ENCODE results near the gene RAPGEF5. TPM values are rescaled to one million over a fixed set of nuclear protein-coding genes. Genes with fewer than 3 reads are reported as not detected.

Gene RAPGEF5
- total and polyA plus RNA-seq, 2 donors (not counting 3 experiments of a cell fraction or from before 2014, with no cell fraction given): 10.0 to 43.2 TPM

DNA sequence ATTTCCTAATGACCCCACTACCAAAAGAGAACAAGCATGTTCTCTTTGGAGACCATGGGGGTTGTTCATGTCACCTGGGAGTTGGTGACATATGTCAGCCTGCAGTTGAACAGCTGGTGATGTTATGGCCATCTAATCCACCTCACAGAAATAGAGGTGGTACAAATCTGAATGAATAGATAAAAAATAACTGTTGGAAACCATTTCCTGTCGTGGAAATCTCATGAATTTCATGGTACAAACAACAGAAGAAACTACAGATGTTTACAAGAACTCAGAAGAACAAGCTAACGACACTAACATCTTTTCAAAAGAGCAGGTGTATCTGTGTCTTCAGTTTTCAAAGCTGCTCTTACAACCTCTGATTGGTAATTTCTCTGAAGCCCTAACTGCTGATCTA is 81.3 kb downstream of the RAPGEF5 start:
- no peak for TF ChIP-seq FOS (IDR thresholded peaks at IDR 0.05; ENCODE audit: borderline replicate concordance, insufficient read depth, low read length)
- TF ChIP-seq EZH2 (IDR thresholded peaks at IDR 0.05; ENCODE audit: borderline replicate concordance, low read depth, low read length, severe bottlenecking): no peak
- Histone ChIP-seq H3K27ac (ENCODE audit: insufficient read depth, low read depth, low read length) (no peak overlapping the region), H3K27me3 (ENCODE audit: control insufficient read depth in 2 of 2, insufficient read depth in 2 of 2, low read length in 2 of 2) (no peaks in the 10 kb centered on the region), H3K9ac (replicated peaks; ENCODE audit: extremely low read depth, insufficient read depth, low read length) (no peak overlapping the region), H3K4me1 (ENCODE audit: control insufficient read depth, extremely low read depth, insufficient read depth, low read length) (no peaks in the 10 kb centered on the region), H3K4me3 (replicated peaks in 1 of 3; ENCODE audit: insufficient read depth in 1 of 3, low read depth in 1 of 3, low read length in 3 of 3) (no peak overlapping the region), H3K36me3 (ENCODE audit: control insufficient read depth in 2 of 2, extremely low read depth in 1 of 2, insufficient read depth in 2 of 2, low read length in 2 of 2) (no peaks in the 10 kb centered on the region), H3K9me1 (replicated peaks; ENCODE audit: control insufficient read depth, extremely low read depth, insufficient read depth, low read length) (no peaks in the 10 kb centered on the region), H3K79me2 (ENCODE audit: control insufficient read depth, insufficient read depth, low read length) (no peaks in the 10 kb centered on the region), H4K20me1 (replicated peaks; ENCODE audit: control insufficient read depth, extremely low read depth, insufficient read depth, low read length) (no peaks in the 10 kb centered on the region), H2AFZ (ENCODE audit: low read depth, low read length) (no peak overlapping the region), H3K9me3 (replicated peaks; ENCODE audit: control insufficient read depth, insufficient read depth, low read length) (no peaks in the 10 kb centered on the region), H3K4me2 (ENCODE audit: insufficient read depth, low read length) (no peak overlapping the region)
- BruUV-seq (replicated peaks): no TSS peak
- CTCF ChIA-PET: interaction anchor here (1.2 kb wide), 1 partner anchor 21 kb away, joined by 4 read pairs; no protein-coding TSS in a partner anchor
- dilution Hi-C loops (cut with MboI; ENCODE audit: extremely low pct_ligation_motif_present, low sequenced_read_pairs) (no loop called here), intact Hi-C loops (cut with micrococcal nuclease) (no loop called here)
- POLR2A ChIA-PET: no interaction called here
- no peak for DNase-seq (ENCODE audit: low read depth, low spot score)
- FAIRE-seq: no peak

DNA sequence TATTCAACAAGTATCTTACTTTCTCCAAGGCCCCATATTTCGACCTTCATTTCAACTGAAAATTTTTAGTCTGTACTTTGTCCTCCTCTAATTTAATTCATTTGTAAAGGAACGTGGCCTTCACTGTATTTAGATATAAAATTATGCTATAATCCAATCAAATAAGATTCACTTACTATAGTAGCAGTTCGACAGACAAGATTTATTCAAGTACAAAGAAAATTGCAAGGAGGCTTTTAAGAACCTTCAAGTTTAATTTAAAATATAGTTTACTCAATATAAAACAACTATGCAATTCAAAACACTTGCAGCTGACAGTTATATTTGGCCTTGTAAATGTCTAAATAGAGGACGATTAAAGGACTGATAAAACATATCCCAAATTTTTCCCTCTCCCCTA is 85.6 kb downstream of the RAPGEF5 start:
- Histone ChIP-seq H2AFZ (ENCODE audit: low read depth, low read length) (no peak overlapping the region), H3K27me3 (ENCODE audit: control insufficient read depth in 2 of 2, insufficient read depth in 2 of 2, low read length in 2 of 2) (no peaks in the 10 kb centered on the region), H3K9ac (replicated peaks; ENCODE audit: extremely low read depth, insufficient read depth, low read length) (no peak overlapping the region), H3K4me2 (ENCODE audit: insufficient read depth, low read length) (no peak overlapping the region), H3K9me3 (replicated peaks; ENCODE audit: control insufficient read depth, insufficient read depth, low read length) (no peaks in the 10 kb centered on the region), H3K27ac (ENCODE audit: insufficient read depth, low read depth, low read length) (no peak overlapping the region), H3K4me3 (replicated peaks in 1 of 3; ENCODE audit: insufficient read depth in 1 of 3, low read depth in 1 of 3, low read length in 3 of 3) (no peak overlapping the region), H4K20me1 (replicated peaks; ENCODE audit: control insufficient read depth, extremely low read depth, insufficient read depth, low read length) (no peaks in the 10 kb centered on the region), H3K36me3 (ENCODE audit: control insufficient read depth in 2 of 2, extremely low read depth in 1 of 2, insufficient read depth in 2 of 2, low read length in 2 of 2) (no peaks in the 10 kb centered on the region), H3K4me1 (ENCODE audit: control insufficient read depth, extremely low read depth, insufficient read depth, low read length) (no peaks in the 10 kb centered on the region), H3K79me2 (ENCODE audit: control insufficient read depth, insufficient read depth, low read length) (no peaks in the 10 kb centered on the region), H3K9me1 (replicated peaks; ENCODE audit: control insufficient read depth, extremely low read depth, insufficient read depth, low read length) (no peaks in the 10 kb centered on the region)
- ChIA-PET CTCF (no interaction called here), POLR2A (no interaction called here)
- intact Hi-C loops (cut with micrococcal nuclease) (no loop called here), dilution Hi-C loops (cut with MboI; ENCODE audit: extremely low pct_ligation_motif_present, low sequenced_read_pairs) (no loop called here)
- no peak for FAIRE-seq
- TF ChIP-seq, protein P1, sequence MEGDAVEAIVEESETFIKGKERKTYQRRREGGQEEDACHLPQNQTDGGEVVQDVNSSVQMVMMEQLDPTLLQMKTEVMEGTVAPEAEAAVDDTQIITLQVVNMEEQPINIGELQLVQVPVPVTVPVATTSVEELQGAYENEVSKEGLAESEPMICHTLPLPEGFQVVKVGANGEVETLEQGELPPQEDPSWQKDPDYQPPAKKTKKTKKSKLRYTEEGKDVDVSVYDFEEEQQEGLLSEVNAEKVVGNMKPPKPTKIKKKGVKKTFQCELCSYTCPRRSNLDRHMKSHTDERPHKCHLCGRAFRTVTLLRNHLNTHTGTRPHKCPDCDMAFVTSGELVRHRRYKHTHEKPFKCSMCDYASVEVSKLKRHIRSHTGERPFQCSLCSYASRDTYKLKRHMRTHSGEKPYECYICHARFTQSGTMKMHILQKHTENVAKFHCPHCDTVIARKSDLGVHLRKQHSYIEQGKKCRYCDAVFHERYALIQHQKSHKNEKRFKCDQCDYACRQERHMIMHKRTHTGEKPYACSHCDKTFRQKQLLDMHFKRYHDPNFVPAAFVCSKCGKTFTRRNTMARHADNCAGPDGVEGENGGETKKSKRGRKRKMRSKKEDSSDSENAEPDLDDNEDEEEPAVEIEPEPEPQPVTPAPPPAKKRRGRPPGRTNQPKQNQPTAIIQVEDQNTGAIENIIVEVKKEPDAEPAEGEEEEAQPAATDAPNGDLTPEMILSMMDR (IDR thresholded peaks at IDR 0.05; ENCODE audit: extremely low read depth in 1 of 2, insufficient read depth in 1 of 2, low read depth in 1 of 2, low read length in 2 of 2): no peak
- no peak for TF ChIP-seq GATA2 (IDR thresholded peaks at IDR 0.05; ENCODE audit: insufficient read depth, insufficient read length, low read depth, low read length)
- TF ChIP-seq, protein P2, sequence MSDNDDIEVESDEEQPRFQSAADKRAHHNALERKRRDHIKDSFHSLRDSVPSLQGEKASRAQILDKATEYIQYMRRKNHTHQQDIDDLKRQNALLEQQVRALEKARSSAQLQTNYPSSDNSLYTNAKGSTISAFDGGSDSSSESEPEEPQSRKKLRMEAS (IDR thresholded peaks at IDR 0.05; ENCODE audit: insufficient read depth, insufficient read length): no peak
- no peak for TF ChIP-seq POLR2A (IDR thresholded peaks at IDR 0.05; ENCODE audit: low read depth, low read length)
- TF ChIP-seq POLR2AphosphoS5 (IDR thresholded peaks at IDR 0.05; ENCODE audit: insufficient read depth, low read depth, low read length): no peak
- TF ChIP-seq JUN (IDR thresholded peaks at IDR 0.05; ENCODE audit: borderline replicate concordance, insufficient read depth, insufficient read length, low read depth): no peak
- no peak for TF ChIP-seq EZH2 (IDR thresholded peaks at IDR 0.05; ENCODE audit: borderline replicate concordance, low read depth, low read length, severe bottlenecking)
- TF ChIP-seq FOS (IDR thresholded peaks at IDR 0.05; ENCODE audit: borderline replicate concordance, insufficient read depth, low read length): no peak
- no TSS peak for BruUV-seq (replicated peaks)
- DNase-seq (ENCODE audit: low read depth, low spot score): no peak

Measured in endothelial cell of umbilical vein (primary cell).